Activated B cell treated with CpG ODN at 0.5 μM for 24 hours (primary cell): ENCODE measurements around the gene FCHSD1. TPM values are rescaled to one million over a fixed set of nuclear protein-coding genes. Genes with fewer than 3 reads are reported as not detected.
A peak's percentile ranks its signal among the peaks of the same experiment; 100 is the strongest.

Experiments
- ATAC-seq: fragments of 200-7000 bp; cut with Tn5 transposase; one replicate; pipeline ENCODE4 v1.10.0; 2021; ENCODE audit warnings: low read depth, mild to moderate bottlenecking, moderate library complexity
- CTCF ChIA-PET: fragments of 350-600 bp; sonication (Branson Sonifier 250); formaldehyde crosslinking; loops from one replicate; lab custom pipeline; 2021; ENCODE audit warnings: antibody characterized with exemption; lab: Charles Lee
- POLR2A ChIA-PET: fragments of 350-600 bp; sonication (Branson Sonifier 250); formaldehyde crosslinking; loops from one replicate; lab custom pipeline; 2021; ENCODE audit warnings: antibody characterized with exemption; lab: Charles Lee
- DNase-seq: peaks from one replicate; pipeline ENCODE4 v3.0.0; 2022
- H3K27ac Mint-ChIP-seq: one replicate; pipeline ENCODE4 v1.8.0; 2020; ENCODE audit warnings: mixed read lengths
- H3K27me3 Mint-ChIP-seq: one replicate; pipeline ENCODE4 v1.8.0; 2021; ENCODE audit warnings: mixed read lengths
- H3K36me3 Mint-ChIP-seq: one replicate; pipeline ENCODE4 v1.8.0; 2021; ENCODE audit warnings: low read depth, mixed read lengths
- H3K4me1 Mint-ChIP-seq: one replicate; pipeline ENCODE4 v1.8.0; 2021; ENCODE audit warnings: mixed read lengths
- H3K4me3 Mint-ChIP-seq: one replicate; pipeline ENCODE4 v1.8.0; 2020; ENCODE audit warnings: mild to moderate bottlenecking, mixed read lengths
- H3K9me3 Mint-ChIP-seq: one replicate; pipeline ENCODE4 v1.8.0; 2020; ENCODE audit warnings: mixed read lengths
- CTCF ChIP-seq: fragments of 200-600 bp; IDR thresholded peaks from one replicate; pipeline ENCODE4 v1.8.0; 2022; ENCODE audit warnings: antibody characterized with exemption, mild to moderate bottlenecking
- intact Hi-C: fragments of 100-400 bp; cut with micrococcal nuclease; formaldehyde crosslinking; loops from one replicate; pipeline ENCODE4 v1.15.1; 2024
- total RNA-seq: library from RNA; stranded (reverse); gene quantifications from 2 replicates; pipeline ENCODE4 v1.2.3, GENCODE V29; 2022

Gene FCHSD1
- total RNA-seq, 1 donor from 2014 or later = 79.5 TPM

- no peaks in the 10 kb centered on the region for H3K9me3 Mint-ChIP-seq
- CTCF ChIA-PET = interaction anchor here (0.9 to 12.8 kb wide), 3 partner anchors 10 to 32 kb away, joined by 3 to 315 read pairs (median 8); partner anchors contain the start of genes HDAC3 and RELL2
- no peak for TF ChIP-seq CTCF
- intact Hi-C loops = loop anchor here (1.0 kb wide), 1 partner anchor 31 kb away; no protein-coding TSS in a partner anchor
- POLR2A ChIA-PET = interaction anchor here (0.7 to 3.9 kb wide), 5 partner anchors 12 to 303 kb away, joined by 3 to 57 read pairs (median 7); partner anchors contain the start of genes FCHSD1, HDAC3, RELL2 and TAF7
- peak overlapping the region; percentile 71 for H3K27ac Mint-ChIP-seq
- ATAC-seq = no peak
- peak overlapping the region; percentile 2 for H3K4me3 Mint-ChIP-seq
- peaks cover 29% of the 10 kb centered on the region for H3K4me1 Mint-ChIP-seq
- H3K27me3 Mint-ChIP-seq = no peaks in the 10 kb centered on the region
- no peak for DNase-seq
- H3K36me3 Mint-ChIP-seq = peaks cover 65% of the 10 kb centered on the region
These were observed 27.6 kb downstream of the FCHSD1 start for GRCh38 chr5:141623611-141624010.

- DNase-seq = no peak
- peak; percentile 42 for ATAC-seq
These were observed 28.0 kb downstream of the FCHSD1 start for GRCh38 chr5:141623186-141623585.

GRCh38 chr5:141618804-141619554 is 32.2 kb downstream of the FCHSD1 start, which contains the start of gene DIAPH1:
TSS of gene DIAPH1 (minus strand) at chr5:141619000. CDS start at chr5:141618914, 86 bp downstream.
- peak within 1 kb of the TSS; percentile 92 for H3K27ac Mint-ChIP-seq
- DNase-seq = peak; percentile 95
- peak; percentile 69 for TF ChIP-seq CTCF
- CTCF ChIA-PET = interaction anchor here (0.7 to 12.8 kb wide), 17 partner anchors 11 to 260 kb away, joined by 3 to 315 read pairs (median 5); partner anchors contain the start of genes FCHSD1, HDAC3 and RELL2
- peak within 1 kb of the TSS; percentile 93 for H3K4me3 Mint-ChIP-seq
- intact Hi-C loops = loop anchor here (1.0 to 5.0 kb wide), 7 partner anchors 14 to 298 kb away; partner anchors contain the start of genes FCHSD1, HDAC3, RELL2 and TAF7
- H3K4me1 Mint-ChIP-seq = peaks cover 66% of the 10 kb centered on the region
- H3K36me3 Mint-ChIP-seq = peaks cover 31% of the 10 kb centered on the region
- ATAC-seq = peak; percentile 89
- no peaks in the 10 kb centered on the region for H3K27me3 Mint-ChIP-seq
- POLR2A ChIA-PET = interaction anchor here (0.6 to 6.9 kb wide), 15 partner anchors 11 to 351 kb away, joined by 3 to 99 read pairs (median 5); partner anchors contain the start of genes DELE1, FCHSD1, HDAC3 and RELL2
- no peaks in the 10 kb centered on the region for H3K9me3 Mint-ChIP-seq

More at GRCh38 chr5:141623186-141623585, 28.0 kb downstream of the FCHSD1 start:
- ChIA-PET CTCF (interaction anchor here (0.9 to 12.8 kb wide), 3 partner anchors 11 to 31 kb away, joined by 3 to 315 read pairs (median 8); partner anchors contain the start of genes HDAC3 and RELL2), POLR2A (interaction anchor here (0.7 to 3.9 kb wide), 4 partner anchors 12 to 31 kb away, joined by 3 to 57 read pairs (median 8); partner anchors contain the start of genes FCHSD1, HDAC3 and RELL2)
- no peaks in the 10 kb centered on the region for H3K27me3 Mint-ChIP-seq
- intact Hi-C loops = loop anchor here (1.0 kb wide), 1 partner anchor 31 kb away; no protein-coding TSS in a partner anchor
- H3K4me1 Mint-ChIP-seq = peaks cover 30% of the 10 kb centered on the region
- TF ChIP-seq CTCF = no peak
- peak overlapping the region; percentile 71 for H3K27ac Mint-ChIP-seq
- H3K36me3 Mint-ChIP-seq = peaks cover 64% of the 10 kb centered on the region
- H3K4me3 Mint-ChIP-seq = peak overlapping the region; percentile 2
- H3K9me3 Mint-ChIP-seq = no peaks in the 10 kb centered on the region

- peaks cover 26% of the 10 kb centered on the region for H3K36me3 Mint-ChIP-seq
- no peak for DNase-seq
- POLR2A ChIA-PET = interaction anchor here (0.6 to 6.9 kb wide), 18 partner anchors 10 to 494 kb away, joined by 3 to 99 read pairs (median 5); partner anchors contain the start of genes DELE1, FCHSD1, HDAC3 and RELL2
- H3K27ac Mint-ChIP-seq = peak overlapping the region; percentile 92
- H3K27me3 Mint-ChIP-seq = no peaks in the 10 kb centered on the region
- TF ChIP-seq CTCF = no peak
- ATAC-seq = peak; percentile 25
- peaks cover 66% of the 10 kb centered on the region for H3K4me1 Mint-ChIP-seq
- peak overlapping the region; percentile 93 for H3K4me3 Mint-ChIP-seq
- no peaks in the 10 kb centered on the region for H3K9me3 Mint-ChIP-seq
- intact Hi-C loops = loop anchor here (2.0 to 5.0 kb wide), 3 partner anchors 53 to 297 kb away; partner anchors contain the start of gene TAF7
- CTCF ChIA-PET = interaction anchor here (0.7 to 12.8 kb wide), 12 partner anchors 11 to 261 kb away, joined by 3 to 315 read pairs (median 14); partner anchors contain the start of genes HDAC3 and RELL2
These were observed 33.0 kb downstream of the FCHSD1 start for GRCh38 chr5:141618030-141618803.
